Stimulated activated CD4-positive, alpha-beta T cell treated with anti-CD3 and anti-CD28 coated beads, TNF-alpha, amount 100 ng/mL, for 24 hours (primary cell): ENCODE results near the gene HSD3B2.
"Not testable (repeated sequence)": the region's sequence is repeated elsewhere in the genome, so short reads cannot be mapped to it uniquely, and the experiment has no call there.

Experiments used
- DNase-seq, 3 experiments: peaks; one replicate each; pipeline ENCODE4 v3.0.0-alpha.2; 2020; ENCODE audit warnings: low read depth in 3 of 3

HSD3B2 gene

GRCh38 chr1:119414950-119415349, at the start of gene HSD3B2:
TSS of gene HSD3B2 (plus strand) at chr1:119415150. CDS start at chr1:119415420, 270 bp downstream.
- DNase-seq, result no peak

GRCh38 chr1:119366424-119366823, 48.5 kb upstream of the HSD3B2 start:
- no peak for DNase-seq

GRCh38 chr1:119367432-119368124, 47.4 kb upstream of the HSD3B2 start:
- no peak for DNase-seq

GRCh38 chr1:119368554-119368953, 46.4 kb upstream of the HSD3B2 start, which contains the start of gene HAO2:
TSS of gene HAO2 (plus strand) at chr1:119368785. CDS start at chr1:119381086, 12,301 bp downstream.
- no peak for DNase-seq

- no peak for DNase-seq
Observed at GRCh38 chr1:119370748-119371147, 44.2 kb upstream of the HSD3B2 start.

- DNase-seq, result no peak
Observed at GRCh38 chr1:119371815-119372214, 43.1 kb upstream of the HSD3B2 start.

GRCh38 chr1:119372503-119373086, 42.4 kb upstream of the HSD3B2 start:
- DNase-seq, result no peak

- no peak for DNase-seq
Observed at GRCh38 chr1:119373465-119373864, 41.5 kb upstream of the HSD3B2 start.

- DNase-seq, result no peak
Observed at GRCh38 chr1:119374208-119374874, 40.6 kb upstream of the HSD3B2 start.

GRCh38 chr1:119375366-119375765, 39.6 kb upstream of the HSD3B2 start:
- DNase-seq, result no peak

- no peak for DNase-seq
Observed at GRCh38 chr1:119376594-119376993, 38.4 kb upstream of the HSD3B2 start.

GRCh38 chr1:119377594-119377993, 37.4 kb upstream of the HSD3B2 start:
- not testable (repeated sequence) for DNase-seq

GRCh38 chr1:119379117-119379516, 35.8 kb upstream of the HSD3B2 start:
- no peak for DNase-seq

- no peak for DNase-seq
Observed at GRCh38 chr1:119380304-119380703, 34.6 kb upstream of the HSD3B2 start.

- no peak for DNase-seq
Observed at GRCh38 chr1:119380983-119381662, 33.8 kb upstream of the HSD3B2 start.

- no peak for DNase-seq
Observed at GRCh38 chr1:119384591-119384990, 30.4 kb upstream of the HSD3B2 start.

- no peak for DNase-seq
Observed at GRCh38 chr1:119385650-119386049, 29.3 kb upstream of the HSD3B2 start.

- no peak for DNase-seq
Observed at GRCh38 chr1:119387858-119388257, 27.1 kb upstream of the HSD3B2 start.

GRCh38 chr1:119388450-119388849, 26.5 kb upstream of the HSD3B2 start:
- no peak for DNase-seq

GRCh38 chr1:119390526-119390925, 24.4 kb upstream of the HSD3B2 start:
- no peak for DNase-seq

- DNase-seq, result no peak
Observed at GRCh38 chr1:119391749-119392148, 23.2 kb upstream of the HSD3B2 start.

GRCh38 chr1:119394085-119394484, 20.9 kb upstream of the HSD3B2 start:
- no peak for DNase-seq
